ENCODE measurements around the gene TPPP3.

GRCh38 chr16:67424261-67424615, 30.9 kb upstream of the TPPP3 start:
- TF ChIP-seq, protein P1, sequence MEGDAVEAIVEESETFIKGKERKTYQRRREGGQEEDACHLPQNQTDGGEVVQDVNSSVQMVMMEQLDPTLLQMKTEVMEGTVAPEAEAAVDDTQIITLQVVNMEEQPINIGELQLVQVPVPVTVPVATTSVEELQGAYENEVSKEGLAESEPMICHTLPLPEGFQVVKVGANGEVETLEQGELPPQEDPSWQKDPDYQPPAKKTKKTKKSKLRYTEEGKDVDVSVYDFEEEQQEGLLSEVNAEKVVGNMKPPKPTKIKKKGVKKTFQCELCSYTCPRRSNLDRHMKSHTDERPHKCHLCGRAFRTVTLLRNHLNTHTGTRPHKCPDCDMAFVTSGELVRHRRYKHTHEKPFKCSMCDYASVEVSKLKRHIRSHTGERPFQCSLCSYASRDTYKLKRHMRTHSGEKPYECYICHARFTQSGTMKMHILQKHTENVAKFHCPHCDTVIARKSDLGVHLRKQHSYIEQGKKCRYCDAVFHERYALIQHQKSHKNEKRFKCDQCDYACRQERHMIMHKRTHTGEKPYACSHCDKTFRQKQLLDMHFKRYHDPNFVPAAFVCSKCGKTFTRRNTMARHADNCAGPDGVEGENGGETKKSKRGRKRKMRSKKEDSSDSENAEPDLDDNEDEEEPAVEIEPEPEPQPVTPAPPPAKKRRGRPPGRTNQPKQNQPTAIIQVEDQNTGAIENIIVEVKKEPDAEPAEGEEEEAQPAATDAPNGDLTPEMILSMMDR (IDR thresholded peaks at IDR 0.05), result no peak
- TF ChIP-seq ZFX (IDR thresholded peaks at IDR 0.05; ENCODE audit: borderline replicate concordance), result no peak
